Gastrocnemius medialis (tissue), 4 donors: Measurements from ENCODE around the gene STK11IP.

Experiments
- POLR2A ChIP-seq, 2 donors: fragments of 450-650 bp; IDR thresholded peaks; one replicate each; pipeline ENCODE4 v1.6.1; 2017; ENCODE audit warnings: antibody characterized with exemption in 2 of 2, mild to moderate bottlenecking in 2 of 2, moderate library complexity in 2 of 2
- TF ChIP-seq, protein P1 (sequence below), 5 experiments: fragments of 450-650 bp in 3 of 5; fragments of 200-600 bp in 2 of 5; sonication (generic) in 2 of 5; IDR thresholded peaks in 4 of 5; conservative IDR thresholded peaks in 1 of 5; 1 replicate in 4 of 5; 2 replicates in 1 of 5; pipeline ENCODE4 v1.5.1; 2016 to 2019; ENCODE audit warnings: antibody characterized with exemption in 5 of 5, mild to moderate bottlenecking in 3 of 5, moderate library complexity in 3 of 5

GRCh38 chr2:219548990-219549389 is 48.7 kb upstream of the STK11IP start:
- TF ChIP-seq, protein P1, sequence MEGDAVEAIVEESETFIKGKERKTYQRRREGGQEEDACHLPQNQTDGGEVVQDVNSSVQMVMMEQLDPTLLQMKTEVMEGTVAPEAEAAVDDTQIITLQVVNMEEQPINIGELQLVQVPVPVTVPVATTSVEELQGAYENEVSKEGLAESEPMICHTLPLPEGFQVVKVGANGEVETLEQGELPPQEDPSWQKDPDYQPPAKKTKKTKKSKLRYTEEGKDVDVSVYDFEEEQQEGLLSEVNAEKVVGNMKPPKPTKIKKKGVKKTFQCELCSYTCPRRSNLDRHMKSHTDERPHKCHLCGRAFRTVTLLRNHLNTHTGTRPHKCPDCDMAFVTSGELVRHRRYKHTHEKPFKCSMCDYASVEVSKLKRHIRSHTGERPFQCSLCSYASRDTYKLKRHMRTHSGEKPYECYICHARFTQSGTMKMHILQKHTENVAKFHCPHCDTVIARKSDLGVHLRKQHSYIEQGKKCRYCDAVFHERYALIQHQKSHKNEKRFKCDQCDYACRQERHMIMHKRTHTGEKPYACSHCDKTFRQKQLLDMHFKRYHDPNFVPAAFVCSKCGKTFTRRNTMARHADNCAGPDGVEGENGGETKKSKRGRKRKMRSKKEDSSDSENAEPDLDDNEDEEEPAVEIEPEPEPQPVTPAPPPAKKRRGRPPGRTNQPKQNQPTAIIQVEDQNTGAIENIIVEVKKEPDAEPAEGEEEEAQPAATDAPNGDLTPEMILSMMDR (IDR thresholded peaks at IDR 0.05 in 4 of 5, conservative IDR thresholded peaks at IDR 0.05 in 1 of 5): no peak
- no peak for TF ChIP-seq POLR2A (IDR thresholded peaks at IDR 0.05)
